HG03457 (cell line): ENCODE data around the gene ZNF599.
A peak's percentile ranks its signal among the peaks of the same experiment; 100 is the strongest.
"Not testable (repeated sequence)": the region's sequence is repeated elsewhere in the genome, so short reads cannot be mapped to it uniquely, and the experiment has no call there.

Source experiments
- ATAC-seq: cut with Tn5 transposase; IDR thresholded peaks from one replicate; pipeline ENCODE4 v1.9.1; 2021; ENCODE audit warnings: moderate number of reproducible peaks; ENCODE audit not compliant: unreplicated experiment

ZNF599 gene

DNA sequence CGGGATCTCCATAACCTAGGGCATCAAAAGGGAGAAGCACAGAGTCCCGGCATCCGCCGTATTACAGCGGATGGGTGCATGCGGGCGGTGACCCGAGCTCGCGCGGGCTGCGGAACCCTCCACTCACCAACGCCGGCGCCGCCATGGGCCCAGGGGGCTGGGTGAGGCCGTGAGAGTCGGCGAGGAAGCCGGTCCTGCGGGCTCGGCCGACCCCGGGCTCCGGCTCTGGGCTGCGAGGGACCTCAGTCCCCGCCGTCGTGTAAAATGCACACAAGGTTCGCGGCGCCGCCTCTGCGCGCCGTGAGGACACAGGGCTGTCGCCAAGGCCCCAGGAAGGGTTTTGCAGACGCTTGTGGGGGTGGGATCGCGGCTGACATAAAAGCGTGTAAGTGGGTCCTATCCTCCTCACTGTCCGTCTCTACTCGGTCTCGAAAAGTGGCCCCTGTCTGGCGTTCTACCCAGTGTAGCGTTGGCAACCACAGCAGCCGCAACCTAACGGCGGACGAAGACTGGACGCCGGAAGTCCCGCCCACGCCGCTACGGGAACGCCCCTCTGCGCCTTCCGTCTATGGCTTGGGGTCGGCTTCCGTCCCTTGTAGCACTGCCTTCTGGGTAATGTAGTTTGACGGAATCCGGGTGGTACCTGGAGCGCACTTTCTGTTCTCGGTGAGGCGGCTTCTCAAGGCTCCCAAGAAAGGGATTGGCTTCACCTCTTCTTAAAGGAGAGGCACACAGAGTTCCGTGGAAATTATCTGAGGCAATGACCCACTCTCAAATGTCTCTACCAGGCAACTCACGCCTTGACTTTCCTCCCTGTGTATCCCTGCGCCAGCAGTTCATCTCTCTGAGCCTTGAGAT is at the start of gene ZNF599:
ZNF599 (minus strand) TSS at position 519 of the 858 bp plus-strand sequence; CDS start at position 145, 374 bp downstream.
- ATAC-seq: peak; percentile 97

DNA sequence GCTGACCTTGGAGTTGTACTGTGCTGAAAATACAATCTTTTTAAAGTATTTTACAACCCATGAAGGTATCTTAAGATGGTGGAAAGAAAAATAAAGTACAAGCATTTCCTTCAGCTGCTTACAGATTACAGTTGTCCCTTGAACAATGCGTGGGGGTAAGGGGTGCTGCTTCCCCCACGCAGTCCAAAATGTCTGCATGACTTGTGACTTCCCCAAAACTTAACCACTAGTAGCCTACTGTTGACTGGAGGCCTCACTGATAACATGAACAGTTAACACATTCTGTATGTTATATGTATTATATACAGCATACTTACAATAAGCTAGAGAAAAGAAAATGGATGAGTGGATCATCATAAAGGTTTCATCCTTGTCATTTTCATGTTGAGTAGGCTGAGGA is 45.3 kb upstream of the ZNF599 start:
- no peak for ATAC-seq

DNA sequence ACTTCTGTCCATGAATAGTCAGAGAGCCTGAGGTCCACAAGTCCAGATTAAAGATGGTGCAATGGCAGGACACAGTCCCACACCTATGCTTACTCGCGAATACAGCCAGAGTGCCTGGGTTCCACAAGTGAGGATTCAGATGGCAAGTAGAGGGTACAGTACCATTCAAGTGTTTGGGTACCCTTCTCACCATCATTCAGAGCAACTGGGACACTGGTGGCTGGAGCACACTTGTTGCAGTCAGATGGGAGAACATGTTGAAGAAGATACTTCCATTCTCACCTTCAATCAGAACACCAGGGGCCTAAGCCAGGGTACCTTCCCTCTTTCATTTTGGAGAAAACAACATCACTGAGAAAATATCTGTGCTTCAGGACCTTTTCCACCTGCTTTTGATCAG is 43.7 kb upstream of the ZNF599 start:
- no peak for ATAC-seq

DNA sequence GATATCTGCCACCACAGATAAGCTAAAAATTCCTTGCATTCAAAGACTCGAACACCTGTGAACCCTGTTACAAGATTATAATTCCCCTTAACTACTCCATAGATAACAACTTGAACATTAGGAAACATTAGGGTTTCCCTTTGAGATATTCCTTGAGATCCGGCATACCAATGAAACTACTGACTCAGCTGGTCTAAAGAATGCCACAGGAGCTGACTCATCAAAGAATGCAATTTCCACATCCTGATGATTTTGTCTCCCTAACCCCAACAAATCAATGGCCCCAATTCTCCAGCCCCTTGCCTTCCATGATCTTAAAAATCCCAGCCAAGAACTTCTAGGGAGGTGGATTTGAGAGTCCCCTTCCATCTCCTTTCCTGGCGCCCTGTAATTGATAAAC is 35.6 kb upstream of the ZNF599 start:
- no peak for ATAC-seq

DNA sequence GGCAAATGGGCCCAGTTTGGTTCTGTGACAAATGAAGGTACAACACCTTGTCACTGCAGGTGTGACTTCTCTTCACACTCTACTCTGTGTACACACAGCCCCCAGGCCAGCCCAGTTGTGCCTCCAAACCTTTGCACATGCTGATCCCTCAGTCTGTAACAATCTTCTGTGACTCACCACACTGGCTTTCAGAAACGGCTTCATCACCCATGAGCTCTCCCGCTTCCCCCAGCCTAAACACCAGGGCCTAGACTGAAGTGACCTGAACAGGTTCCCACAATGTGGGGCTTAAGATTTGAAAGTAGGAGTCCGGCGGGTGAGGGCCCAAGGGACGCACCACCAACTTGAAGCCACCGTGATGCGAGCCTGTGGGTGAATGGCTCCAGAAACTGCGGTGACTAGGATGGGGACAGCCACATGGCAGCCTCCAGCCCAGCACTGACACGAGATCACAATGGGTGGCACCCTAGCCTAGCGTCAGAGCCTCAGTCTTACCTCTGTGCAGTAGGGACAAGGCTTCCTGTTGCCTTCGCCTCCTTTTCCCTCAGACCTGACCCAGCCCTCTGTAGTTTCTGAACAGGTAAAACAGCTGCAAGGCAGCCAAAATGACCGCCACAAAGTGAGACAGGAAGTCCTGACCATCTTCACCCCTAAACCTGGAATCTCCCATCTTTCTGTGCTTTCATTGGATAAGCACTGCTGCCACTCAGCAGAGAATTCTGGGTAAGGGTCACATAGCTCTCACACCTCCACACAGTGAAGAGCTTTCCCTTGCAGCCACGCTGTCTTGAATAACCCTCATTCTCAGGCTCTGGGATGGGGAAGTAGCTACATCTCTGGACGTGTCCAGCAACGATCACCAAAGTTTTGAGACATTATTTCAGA is 34.2 kb upstream of the ZNF599 start:
- no peak for ATAC-seq

DNA sequence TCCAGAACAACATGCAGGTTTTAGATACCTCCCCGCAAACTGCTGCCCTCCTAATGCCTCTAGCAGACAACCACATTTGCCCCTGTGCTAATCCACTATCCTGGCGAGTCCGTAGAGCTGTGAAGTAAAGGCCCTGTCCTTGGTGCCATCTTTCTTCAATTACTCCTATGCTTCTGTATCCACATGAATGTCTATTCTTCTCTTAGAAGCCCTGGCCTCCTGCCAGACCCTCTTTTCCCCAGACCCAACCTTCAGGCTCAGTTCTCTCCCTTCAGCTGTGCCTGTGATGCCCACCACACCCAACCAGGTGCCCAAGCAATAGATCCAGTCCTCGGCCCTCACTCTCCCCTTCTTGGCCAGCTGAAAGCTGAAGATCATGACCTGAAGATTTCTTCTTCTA is 31.1 kb upstream of the ZNF599 start:
- ATAC-seq: no peak

DNA sequence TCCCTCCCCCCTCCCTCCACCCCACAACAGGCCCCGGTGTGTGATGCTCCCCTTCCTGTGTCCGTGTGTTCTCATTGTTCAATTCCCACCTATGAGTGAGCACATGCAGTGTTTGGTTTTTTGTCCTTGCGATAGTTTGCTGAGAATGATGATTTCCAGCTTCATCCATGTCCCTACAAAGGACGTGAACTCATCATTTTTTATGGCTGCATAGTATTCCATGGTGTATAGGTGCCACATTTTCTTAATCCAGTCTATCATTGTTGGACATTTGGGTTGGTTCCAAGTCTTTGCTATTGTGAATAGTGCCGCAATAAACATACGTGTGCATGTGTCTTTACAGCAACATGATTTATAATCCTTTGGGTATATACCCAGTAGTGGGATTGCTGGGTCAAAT is 23.9 kb upstream of the ZNF599 start:
- not testable (repeated sequence) for ATAC-seq

DNA sequence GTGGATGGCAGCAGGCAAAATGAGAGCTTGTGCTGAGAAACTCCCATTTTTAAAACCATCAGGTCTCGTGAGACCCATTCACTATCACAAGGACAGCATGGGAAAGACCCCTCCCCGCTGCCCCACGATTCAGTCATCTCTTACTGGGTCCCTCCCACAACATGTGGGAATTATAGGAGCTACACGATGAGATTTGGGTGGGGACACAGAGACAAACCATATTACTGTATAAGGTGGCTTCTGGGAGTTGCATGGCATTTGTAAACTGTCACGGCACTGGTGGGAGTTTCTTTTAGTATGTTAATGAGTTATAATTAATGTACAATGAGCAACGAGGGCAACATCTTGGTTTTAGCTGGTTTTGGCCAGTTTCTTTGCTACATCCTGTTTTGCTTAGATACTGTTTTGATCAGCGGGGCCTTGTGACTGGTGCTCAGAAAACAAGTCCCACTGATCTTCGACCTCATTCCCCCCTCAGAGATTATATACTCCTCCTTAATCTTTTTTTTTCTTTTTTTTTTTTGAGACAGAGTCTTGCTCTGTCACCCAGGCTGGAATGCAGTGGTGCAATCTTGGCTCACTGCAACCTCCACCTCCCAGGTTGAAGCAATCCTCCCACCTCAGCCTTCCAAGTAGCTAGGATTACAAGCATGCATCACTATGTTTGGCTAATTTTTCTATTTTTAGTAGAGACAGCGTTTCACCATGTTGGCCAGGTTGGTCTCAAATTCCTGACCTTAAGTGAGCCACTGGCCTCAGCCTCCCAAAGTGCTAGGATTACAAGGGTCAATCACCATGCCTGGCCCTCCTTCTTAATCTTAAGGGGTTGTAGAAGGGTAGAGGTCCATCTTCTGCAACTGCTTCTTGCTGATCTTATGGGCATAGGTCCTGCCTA is 21.3 kb upstream of the ZNF599 start:
- ATAC-seq: no peak

DNA sequence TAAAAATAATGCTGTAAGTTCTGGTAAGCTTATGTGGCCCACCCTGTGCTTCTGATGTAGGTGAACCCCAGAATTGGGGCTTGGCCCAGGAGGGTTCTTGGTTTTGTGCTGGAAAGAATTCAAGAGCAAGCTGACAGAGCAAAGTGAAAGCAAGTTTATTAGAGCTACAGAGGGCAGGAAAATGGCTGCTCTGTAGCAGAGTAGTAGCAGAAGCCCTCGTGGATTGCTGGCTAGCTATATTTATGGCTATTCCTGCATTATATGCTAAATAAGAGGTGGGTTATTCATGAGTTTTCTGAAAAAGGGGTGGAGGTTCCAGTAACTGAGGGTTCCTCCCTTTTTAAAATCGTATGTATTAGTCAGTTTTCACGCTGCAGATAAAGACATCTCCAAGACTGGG is 20.6 kb upstream of the ZNF599 start:
- no peak for ATAC-seq

DNA sequence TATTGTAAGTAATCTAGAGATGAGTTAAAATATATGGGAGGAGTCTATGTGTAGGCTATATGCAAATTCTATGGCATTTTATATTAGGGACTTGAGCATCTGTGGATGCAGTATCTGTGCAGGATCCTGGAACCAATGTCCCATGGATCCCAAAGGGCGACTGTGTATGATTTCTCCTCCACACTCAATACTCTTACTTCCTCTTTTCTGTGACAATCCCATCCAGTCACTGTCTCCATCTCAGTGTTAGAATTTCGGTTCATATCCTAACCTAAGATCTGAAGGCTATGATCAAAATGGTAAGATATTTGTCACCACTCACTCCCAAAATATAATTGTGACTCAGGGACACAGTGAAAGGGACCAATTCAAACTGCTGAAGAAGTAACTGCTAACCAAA is 15.1 kb upstream of the ZNF599 start:
- ATAC-seq: no peak

DNA sequence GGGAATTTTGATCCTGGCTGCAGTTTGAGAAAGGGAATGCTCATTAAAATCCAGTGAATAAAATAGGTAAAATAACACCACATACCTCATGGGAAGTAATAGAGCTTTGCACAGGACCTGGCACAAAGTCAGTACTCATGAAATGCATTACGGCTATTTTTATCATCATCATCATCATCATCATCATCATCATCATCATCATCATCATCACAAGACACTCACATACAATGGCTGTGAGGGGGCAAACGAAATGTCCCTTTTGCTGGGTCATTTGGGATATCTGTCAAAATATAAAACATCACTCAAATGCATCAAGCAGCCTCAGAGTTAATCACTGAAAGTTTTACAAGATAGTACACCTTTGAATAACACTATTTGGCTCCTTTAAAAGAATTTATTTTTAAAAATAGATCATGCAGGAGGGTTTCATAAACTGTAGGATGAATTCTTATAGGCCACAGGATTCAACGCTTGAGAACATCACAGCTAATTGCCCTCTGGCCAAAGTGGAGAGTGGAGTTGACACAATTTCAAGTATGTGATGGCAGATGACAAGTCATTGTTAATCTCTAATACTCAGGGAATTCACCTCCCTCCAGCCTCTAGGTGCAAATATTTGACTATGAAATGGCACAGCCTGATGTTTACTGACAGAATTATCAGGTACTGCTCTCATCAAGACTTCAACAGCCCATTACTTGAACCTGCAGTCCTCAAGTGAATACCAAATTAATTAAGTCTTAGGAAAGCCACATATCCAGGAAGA is 14.2 kb upstream of the ZNF599 start:
- no peak for ATAC-seq

DNA sequence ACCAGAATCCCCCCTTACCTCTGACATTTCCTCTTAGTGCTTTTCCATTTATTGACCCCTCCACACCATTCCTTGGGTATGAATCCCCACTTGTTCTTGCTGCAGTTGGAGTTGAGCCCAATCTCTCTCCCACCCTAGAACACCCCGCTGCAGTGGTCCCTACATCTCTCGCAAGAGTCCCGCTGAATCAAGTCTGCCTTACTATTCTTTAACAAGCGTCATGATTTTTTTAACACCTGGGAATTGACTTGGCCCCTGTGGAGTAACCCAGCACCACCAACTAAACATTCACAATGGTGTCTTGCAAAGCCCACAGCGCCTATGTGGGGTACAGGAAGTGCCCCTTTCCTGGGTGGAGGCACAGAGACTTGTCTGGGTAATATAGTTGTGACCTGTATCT is 13.2 kb upstream of the ZNF599 start:
- no peak for ATAC-seq

DNA sequence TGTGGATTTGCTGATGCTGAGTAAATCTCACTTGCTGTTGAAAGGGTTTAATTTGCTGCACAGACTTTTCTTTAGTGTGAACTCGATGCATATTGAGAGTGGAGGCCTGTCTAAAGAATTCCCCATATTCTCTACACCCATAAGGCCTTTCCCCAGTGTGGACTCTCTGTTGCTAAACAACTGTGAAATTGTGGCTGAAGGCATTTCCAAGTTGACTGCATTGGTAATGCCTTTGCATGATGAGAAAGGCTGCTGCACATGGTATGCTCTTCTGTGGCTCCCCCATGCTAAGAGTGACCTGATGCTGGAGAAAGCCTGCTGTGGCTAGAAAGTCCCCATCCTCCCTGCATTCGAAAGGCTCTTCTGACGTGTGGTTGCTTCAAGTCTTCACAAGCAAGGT is 6.6 kb upstream of the ZNF599 start:
- no peak for ATAC-seq

DNA sequence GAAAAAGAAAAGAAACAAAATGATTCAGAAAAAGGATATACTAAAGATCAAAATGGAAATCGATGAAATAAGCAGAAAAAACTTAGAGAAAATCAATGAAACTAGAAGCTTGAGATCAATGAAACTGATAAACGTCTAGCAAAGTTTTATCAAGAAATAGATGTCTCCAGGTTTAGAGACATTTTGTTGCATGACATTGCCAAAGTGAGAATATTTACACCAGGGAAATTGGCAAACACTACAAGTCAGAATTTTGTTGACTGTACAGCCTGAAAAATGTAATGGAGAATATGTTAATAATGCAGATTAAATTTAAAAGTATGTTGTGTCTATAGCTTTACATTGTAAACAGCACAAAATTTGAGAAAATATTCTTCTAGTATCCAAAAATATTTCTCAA is 5.3 kb upstream of the ZNF599 start:
- ATAC-seq: no peak

DNA sequence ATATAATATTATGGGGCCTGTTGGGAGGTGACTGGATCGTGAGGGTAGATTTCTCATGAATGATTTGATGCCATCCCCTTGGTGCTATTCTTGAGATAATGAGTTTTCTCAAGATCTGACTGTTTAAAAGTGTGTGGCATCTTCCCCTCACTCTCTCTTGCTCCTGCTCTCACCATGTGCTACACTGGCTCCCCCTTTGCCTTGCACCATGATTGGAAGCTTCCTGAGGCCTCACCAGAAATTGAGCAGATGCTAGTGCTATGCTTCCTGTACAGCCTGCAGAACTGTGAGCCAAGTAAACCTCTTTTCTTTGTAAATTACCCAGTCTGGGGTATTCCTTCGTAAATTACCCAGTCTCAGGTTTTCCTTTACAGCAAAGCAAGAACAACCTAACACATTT is 1.8 kb upstream of the ZNF599 start:
- ATAC-seq: no peak

DNA sequence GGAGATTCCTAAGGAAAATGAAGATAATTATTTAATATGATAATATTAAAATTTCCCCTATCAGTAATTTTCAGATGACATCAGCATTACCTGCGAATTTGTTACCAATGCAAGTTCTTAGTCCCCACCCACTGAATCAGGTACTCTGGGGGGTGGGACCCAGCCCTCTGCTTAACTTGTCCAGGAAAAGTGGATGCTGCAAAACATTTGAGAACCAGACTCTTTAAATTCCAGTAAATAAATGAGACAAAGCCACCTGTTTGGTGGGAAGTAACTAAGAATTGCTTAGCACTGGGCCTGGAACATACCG is 495 bp upstream of the ZNF599 start:
- ATAC-seq: no peak

DNA sequence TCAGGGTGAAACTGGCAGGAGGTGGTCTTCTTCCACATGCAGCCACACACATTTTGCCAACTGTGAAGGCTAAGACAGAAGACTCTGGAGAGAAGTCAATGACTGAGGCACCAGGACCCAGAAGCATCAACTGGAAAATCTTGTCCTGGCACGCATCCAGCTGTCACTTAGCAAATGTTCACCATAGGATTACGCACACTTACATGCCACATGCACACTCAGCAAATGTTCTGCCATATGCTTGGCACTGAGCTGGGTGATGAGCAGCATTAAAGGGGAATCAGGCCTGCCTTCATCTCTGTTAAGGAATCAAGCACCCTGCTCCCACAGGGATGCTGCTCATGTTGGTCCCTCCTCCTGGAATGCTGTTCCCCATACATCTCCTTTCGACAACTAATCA is 5.1 kb downstream of the ZNF599 start:
- ATAC-seq: no peak

DNA sequence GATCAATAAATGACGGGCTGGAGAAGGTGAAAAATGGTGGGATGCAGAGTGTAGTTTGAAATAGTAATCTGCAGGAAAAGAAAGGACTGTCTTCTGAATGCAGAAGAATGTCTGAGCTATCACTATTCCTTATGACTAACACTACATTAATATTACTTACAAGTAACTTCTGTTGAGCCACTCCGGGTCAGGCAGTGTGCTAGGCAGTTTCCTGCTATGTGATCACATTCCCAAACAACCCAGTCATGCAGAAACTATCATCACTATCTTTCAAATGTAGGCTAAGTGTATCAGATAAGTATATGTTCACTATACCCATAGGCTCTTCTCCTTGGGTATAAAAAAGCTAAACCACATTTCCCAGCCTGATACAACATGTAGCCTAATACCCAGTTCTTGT is 6.6 kb downstream of the ZNF599 start:
- ATAC-seq: no peak

DNA sequence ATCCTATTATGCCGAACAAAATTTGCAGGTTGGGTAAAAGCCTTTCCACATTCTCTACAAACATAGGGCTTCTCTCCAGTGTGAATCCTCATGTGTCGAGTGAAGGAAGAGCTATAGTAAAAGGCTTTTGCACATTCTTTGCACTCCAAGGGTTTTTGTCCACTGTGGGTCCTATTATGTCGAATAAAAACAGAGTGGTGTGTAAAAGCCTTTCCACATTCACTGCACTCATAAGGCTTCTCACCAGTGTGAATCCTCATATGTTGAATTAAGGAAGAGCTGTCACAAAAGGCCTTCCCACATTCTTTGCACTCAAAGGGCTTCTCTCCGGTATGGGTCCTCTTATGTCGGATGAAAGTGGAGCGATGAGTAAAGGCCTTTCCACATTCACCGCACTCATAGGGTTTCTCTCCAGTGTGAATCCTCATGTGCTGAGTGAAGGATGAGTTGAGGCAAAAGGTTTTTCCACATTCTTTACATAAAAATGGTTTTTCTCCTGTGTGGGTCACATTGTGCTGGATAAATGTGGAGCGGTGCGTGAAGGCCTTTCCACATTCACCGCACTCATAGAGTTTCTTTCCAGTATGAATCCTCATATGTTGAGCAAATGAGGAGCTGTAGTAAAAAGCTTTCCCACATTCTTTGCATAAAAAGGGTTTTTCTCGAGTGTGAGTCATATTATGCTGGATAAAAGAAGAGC is 13.6 kb downstream of the ZNF599 start:
- no peak for ATAC-seq

DNA sequence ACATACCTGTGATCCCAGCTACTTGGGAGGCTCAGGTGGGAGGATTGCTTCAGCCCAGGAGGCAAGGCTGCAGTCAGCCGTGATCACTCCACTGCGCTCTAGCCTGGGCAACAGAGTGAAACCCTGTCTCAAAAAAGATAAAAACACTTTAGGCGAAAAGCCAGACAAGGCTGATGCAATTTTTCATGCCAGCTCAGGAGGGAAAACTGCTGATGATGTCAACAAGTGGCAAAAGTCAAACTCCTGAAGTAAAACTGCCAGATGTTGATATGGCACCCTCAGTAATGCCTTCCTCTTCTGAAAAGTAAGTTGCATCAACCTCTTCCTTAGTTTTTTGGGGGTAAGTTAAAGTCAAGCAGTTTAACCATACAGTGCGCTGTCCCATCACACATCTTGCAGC is 15.6 kb downstream of the ZNF599 start:
- no peak for ATAC-seq
